HL-60 (cell line): Measurements from ENCODE around the gene VCP.

Experiments used
- DNase-seq, 2 experiments: peaks; one replicate each; pipeline ENCODE4 v3.0.0-alpha.2; 2010 to 2020; ENCODE audit warnings: low read depth in 1 of 2, low spot score in 1 of 2
- H3K27ac ChIP-seq: fragments of 250-450 bp; sonication (Bioruptor Pico); replicated peaks from 2 replicates; pipeline ENCODE4 v1.5.1; 2020; ENCODE audit warnings: mild to moderate bottlenecking, moderate library complexity
- H3K27me3 ChIP-seq: fragments of 250-450 bp; sonication (Bioruptor Pico); 2 replicates; pipeline ENCODE4 v1.5.1; 2021; ENCODE audit warnings: mild to moderate bottlenecking, moderate library complexity; ENCODE audit not compliant: insufficient read depth, poor library complexity, severe bottlenecking
- H3K4me3 ChIP-seq: replicated peaks from 2 replicates; pipeline ENCODE4 v1.5.1; 2011; ENCODE audit warnings: mild to moderate bottlenecking, control low read depth, low read length; ENCODE audit not compliant: insufficient read depth
- CTCF ChIP-seq: IDR thresholded peaks from one replicate; pipeline ENCODE4 v1.5.1; 2011; ENCODE audit warnings: low read length, control low read depth, inconsistent platforms; ENCODE audit not compliant: insufficient read depth
- GABPA ChIP-seq: IDR thresholded peaks from 2 replicates; pipeline ENCODE4 v1.6.1; 2012; ENCODE audit warnings: low read depth
- POLR2AphosphoS5 ChIP-seq: IDR thresholded peaks from 2 replicates; pipeline ENCODE4 v1.6.1; 2012; ENCODE audit warnings: low read depth
- SPI1 ChIP-seq: IDR thresholded peaks from 2 replicates; pipeline ENCODE4 v1.6.1; 2012; ENCODE audit warnings: low read depth, mild to moderate bottlenecking, borderline replicate concordance
- TF ChIP-seq, protein P1 (sequence below): IDR thresholded peaks from 2 replicates; pipeline ENCODE4 v1.6.1; 2012; ENCODE audit warnings: low read depth; ENCODE audit not compliant: insufficient replicate concordance

Gene VCP

GRCh38 chr9:35106343-35106730, 33.9 kb upstream of the VCP start:
- Histone ChIP-seq H3K27me3 (no peaks in the 10 kb centered on the region), H3K4me3 (no peak overlapping the region), H3K27ac (no peak overlapping the region)
- TF ChIP-seq POLR2AphosphoS5 = no peak
- TF ChIP-seq, protein P1, sequence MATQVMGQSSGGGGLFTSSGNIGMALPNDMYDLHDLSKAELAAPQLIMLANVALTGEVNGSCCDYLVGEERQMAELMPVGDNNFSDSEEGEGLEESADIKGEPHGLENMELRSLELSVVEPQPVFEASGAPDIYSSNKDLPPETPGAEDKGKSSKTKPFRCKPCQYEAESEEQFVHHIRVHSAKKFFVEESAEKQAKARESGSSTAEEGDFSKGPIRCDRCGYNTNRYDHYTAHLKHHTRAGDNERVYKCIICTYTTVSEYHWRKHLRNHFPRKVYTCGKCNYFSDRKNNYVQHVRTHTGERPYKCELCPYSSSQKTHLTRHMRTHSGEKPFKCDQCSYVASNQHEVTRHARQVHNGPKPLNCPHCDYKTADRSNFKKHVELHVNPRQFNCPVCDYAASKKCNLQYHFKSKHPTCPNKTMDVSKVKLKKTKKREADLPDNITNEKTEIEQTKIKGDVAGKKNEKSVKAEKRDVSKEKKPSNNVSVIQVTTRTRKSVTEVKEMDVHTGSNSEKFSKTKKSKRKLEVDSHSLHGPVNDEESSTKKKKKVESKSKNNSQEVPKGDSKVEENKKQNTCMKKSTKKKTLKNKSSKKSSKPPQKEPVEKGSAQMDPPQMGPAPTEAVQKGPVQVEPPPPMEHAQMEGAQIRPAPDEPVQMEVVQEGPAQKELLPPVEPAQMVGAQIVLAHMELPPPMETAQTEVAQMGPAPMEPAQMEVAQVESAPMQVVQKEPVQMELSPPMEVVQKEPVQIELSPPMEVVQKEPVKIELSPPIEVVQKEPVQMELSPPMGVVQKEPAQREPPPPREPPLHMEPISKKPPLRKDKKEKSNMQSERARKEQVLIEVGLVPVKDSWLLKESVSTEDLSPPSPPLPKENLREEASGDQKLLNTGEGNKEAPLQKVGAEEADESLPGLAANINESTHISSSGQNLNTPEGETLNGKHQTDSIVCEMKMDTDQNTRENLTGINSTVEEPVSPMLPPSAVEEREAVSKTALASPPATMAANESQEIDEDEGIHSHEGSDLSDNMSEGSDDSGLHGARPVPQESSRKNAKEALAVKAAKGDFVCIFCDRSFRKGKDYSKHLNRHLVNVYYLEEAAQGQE = no peak
- TF ChIP-seq SPI1 = no peak
- TF ChIP-seq GABPA = no peak
- no peak for TF ChIP-seq CTCF
- DNase-seq = no peak

DNA sequence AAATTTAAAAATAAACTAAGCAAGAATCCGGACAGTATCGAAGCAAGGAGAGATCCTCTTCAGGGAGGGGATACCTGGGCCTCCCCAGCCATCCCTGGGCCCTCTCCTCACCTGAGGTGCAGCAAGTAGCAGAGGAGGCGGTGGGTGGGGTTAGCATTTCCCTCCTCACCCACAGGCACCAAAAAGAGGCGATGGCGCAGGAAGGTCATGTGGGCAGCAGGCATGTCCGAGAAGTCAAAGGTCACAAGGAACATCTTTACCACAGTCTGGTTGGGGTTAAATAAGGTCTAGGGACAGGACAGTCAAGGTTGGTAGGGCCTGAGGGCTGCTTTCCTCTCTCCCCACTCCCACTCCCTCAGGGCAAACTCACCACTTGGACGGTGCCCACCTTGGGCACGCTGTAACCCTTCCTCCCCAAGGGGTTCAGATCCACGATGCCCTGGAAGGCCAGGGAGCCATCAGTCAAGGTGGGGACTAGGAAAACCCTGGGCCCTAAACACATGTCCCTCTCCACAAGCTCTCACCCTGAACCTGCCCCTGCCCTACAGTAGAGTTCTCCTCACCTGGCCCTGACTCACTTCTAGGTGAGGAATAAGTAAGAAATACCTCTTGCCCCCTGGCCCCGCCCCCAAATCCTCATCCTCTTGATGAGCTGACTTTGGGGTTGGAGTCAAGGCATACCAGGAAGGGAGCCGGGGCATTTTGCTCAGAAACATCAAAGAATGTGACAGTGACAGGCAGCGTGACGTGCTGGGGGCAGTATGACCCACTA, 33.3 kb upstream of the VCP start:
- H3K27ac ChIP-seq = no peak overlapping the region

GRCh38 chr9:35105126-35105525, 32.7 kb upstream of the VCP start:
- Histone ChIP-seq H3K27me3 (no peaks in the 10 kb centered on the region), H3K4me3 (no peak overlapping the region), H3K27ac (no peak overlapping the region)
- no peak for DNase-seq
- TF ChIP-seq GABPA (no peak), POLR2AphosphoS5 (no peak), CTCF (no peak)

More for the DNA sequence above, 33.3 kb upstream of the VCP start:
- no peak for TF ChIP-seq GABPA
- no peak for TF ChIP-seq SPI1
- TF ChIP-seq, protein P1 = no peak
- TF ChIP-seq CTCF = no peak
- no peak for TF ChIP-seq POLR2AphosphoS5
- Histone ChIP-seq H3K4me3 (no peak overlapping the region), H3K27me3 (no peaks in the 10 kb centered on the region)
- no peak for DNase-seq

GRCh38 chr9:35104586-35104985, 32.2 kb upstream of the VCP start:
- no peak for DNase-seq
- TF ChIP-seq, protein P1 = no peak
- TF ChIP-seq GABPA (no peak), SPI1 (no peak), CTCF (no peak), POLR2AphosphoS5 (no peak)
- Histone ChIP-seq H3K27ac (no peak overlapping the region), H3K4me3 (no peak overlapping the region), H3K27me3 (no peaks in the 10 kb centered on the region)
